K562 (cell line): ENCODE results near the gene SYNGR1. TPM values are rescaled to one million over a fixed set of nuclear protein-coding genes. Genes with fewer than 3 reads are reported as not detected.

Experiments used
- ATAC-seq: fragments of 200-7000 bp; cut with Tn5 transposase; 3 replicates; pipeline ENCODE4 v1.9.1; 2020; ENCODE audit warnings: moderate library complexity
- BruUV-seq: library from RNA; stranded (reverse); fragments of 400-500 nt; replicated peaks from 2 replicates; lab custom pipeline; 2021; lab: Mats Ljungman, UMichigan
- CTCF ChIA-PET: fragments of 300-600 bp; formaldehyde crosslinking; extraction: SDS; loops from one replicate; lab custom pipeline; 2021; ENCODE audit warnings: low intra/inter-chr PET ratio; lab: Yijun Ruan, JAX
- POLR2A ChIA-PET: fragments of 300-600, 350-650 bp; sonication (Branson Sonifier 250); formaldehyde crosslinking; extraction: SDS; loops from one replicate; lab custom pipeline; 2021; ENCODE audit warnings: antibody characterized with exemption, inconsistent platforms; lab: Yijun Ruan, JAX
- DNase-seq, 4 experiments: peaks; one replicate each; pipeline versions ENCODE4 v3.0.0 to v3.0.0-alpha.2; 2011 to 2018; ENCODE audit warnings: low spot score in 3 of 4, mixed read lengths in 3 of 4; ENCODE audit errors: extremely low read depth in 1 of 4
- FAIRE-seq: peaks from 2 replicates; lab custom pipeline; 2011; peaks lifted over from hg19 to GRCh38; lab: Jason Lieb, UNC
- H2AFZ ChIP-seq: 2 replicates; pipeline ENCODE4 v1.6.0; 2011; ENCODE audit warnings: low read depth, low read length, control low read depth, inconsistent platforms
- H3K27ac ChIP-seq: fragments of 200-600 bp; 3 replicates; pipeline ENCODE4 v1.8.0; 2011; ENCODE audit warnings: low read depth, mild to moderate bottlenecking, control low read depth, inconsistent platforms, low read length, moderate library complexity, mixed read lengths; ENCODE audit errors: extremely low read depth
- H3K27me3 ChIP-seq, 2 experiments: fragments of 300-600 bp in 1 of 2; 2 replicates in 1 of 2; 3 replicates in 1 of 2; pipeline versions ENCODE4 v1.6.0 to v1.8.0; 2011; ENCODE audit warnings: inconsistent platforms in 2 of 2, low read length in 2 of 2, mild to moderate bottlenecking in 1 of 2, mixed read lengths in 1 of 2, moderate library complexity in 1 of 2; ENCODE audit not compliant: control insufficient read depth in 2 of 2, insufficient read depth in 2 of 2
- H3K36me3 ChIP-seq: fragments of 300-600 bp; 3 replicates; pipeline ENCODE4 v1.8.0; 2011; ENCODE audit warnings: mild to moderate bottlenecking, low read length, inconsistent platforms; ENCODE audit not compliant: control insufficient read depth, insufficient read depth
- H3K4me1 ChIP-seq, 2 experiments: fragments of 200-600 bp in 1 of 2; replicated peaks in 1 of 2; 2 replicates in 1 of 2; 3 replicates in 1 of 2; pipeline versions ENCODE4 v1.5.1 to v1.8.0; 2011; ENCODE audit warnings: inconsistent platforms in 2 of 2, low read length in 2 of 2, mild to moderate bottlenecking in 1 of 2, mixed read lengths in 1 of 2, moderate library complexity in 1 of 2; ENCODE audit not compliant: control insufficient read depth in 2 of 2, insufficient read depth in 2 of 2
- H3K4me2 ChIP-seq: 2 replicates; pipeline ENCODE4 v1.6.1; 2011; ENCODE audit warnings: low read length, control low read depth, inconsistent platforms, mixed read lengths; ENCODE audit not compliant: insufficient read depth
- H3K4me3 ChIP-seq: fragments of 200-600 bp; sonication (generic), shearing (Covaris generic); 2 replicates; pipeline ENCODE4 v1.5.1; 2016; ENCODE audit warnings: control low read depth, inconsistent platforms
- H3K79me2 ChIP-seq: fragments of 200-600 bp; 3 replicates; pipeline ENCODE4 v1.8.0; 2011; ENCODE audit warnings: low read length, inconsistent platforms; ENCODE audit not compliant: control insufficient read depth, insufficient read depth
- H3K9ac ChIP-seq, 2 experiments: 2 replicates each; pipeline versions ENCODE4 v1.6.0 to v1.6.1; 2011; ENCODE audit warnings: low read depth in 2 of 2, low read length in 2 of 2, control low read depth in 1 of 2, inconsistent platforms in 1 of 2, mild to moderate bottlenecking in 1 of 2, mixed read lengths in 1 of 2; ENCODE audit not compliant: insufficient read depth in 1 of 2
- H3K9me1 ChIP-seq: one replicate; pipeline ENCODE4 v1.6.0; 2011; ENCODE audit warnings: inconsistent platforms, mild to moderate bottlenecking, low read length, moderate library complexity; ENCODE audit not compliant: control insufficient read depth, insufficient read depth
- H3K9me3 ChIP-seq: replicated peaks from 2 replicates; pipeline ENCODE4 v1.5.1; 2011; ENCODE audit warnings: low read depth, low read length, inconsistent platforms; ENCODE audit not compliant: control insufficient read depth, insufficient read depth
- H4K20me1 ChIP-seq: replicated peaks from 2 replicates; pipeline ENCODE4 v1.6.1; 2011; ENCODE audit warnings: low read length, inconsistent platforms, mixed read lengths; ENCODE audit not compliant: control insufficient read depth, insufficient read depth
- BCL6 ChIP-seq: fragments of 250-450 bp; sonication (Bioruptor Pico); IDR thresholded peaks from 2 replicates; pipeline ENCODE4 v1.4.0; 2020
- CREBBP ChIP-seq: IDR thresholded peaks from one replicate; pipeline ENCODE4 v1.6.1; 2012; ENCODE audit warnings: low read depth, mild to moderate bottlenecking, control low read depth, inconsistent platforms, low read length
- E2F3 ChIP-seq: fragments of 250-450 bp; sonication (Bioruptor Pico); IDR thresholded peaks from 2 replicates; pipeline ENCODE4 v1.4.0; 2020; ENCODE audit warnings: mild to moderate bottlenecking
- HBP1 ChIP-seq: fragments of 450-650 bp; formaldehyde crosslinking; IDR thresholded peaks from 2 replicates; pipeline ENCODE4 v1.4.0; 2022; ENCODE audit warnings: missing genetic modification characterization
- KHSRP ChIP-seq: fragments of 450-650 bp; IDR thresholded peaks from 2 replicates; pipeline ENCODE4 v1.6.1; 2017
- MEF2A ChIP-seq: IDR thresholded peaks from 2 replicates; pipeline ENCODE4 v1.6.1; 2011; ENCODE audit warnings: low read depth, mild to moderate bottlenecking, low read length, moderate library complexity; ENCODE audit not compliant: control insufficient read depth
- MIER1 ChIP-seq: fragments of 450-650 bp; IDR thresholded peaks from 2 replicates; pipeline ENCODE4 v1.6.1; 2016; ENCODE audit warnings: antibody characterized with exemption, mild to moderate bottlenecking, low read depth
- NR4A1 ChIP-seq, 2 experiments: fragments of 250-450 bp in 1 of 2; fragments of 450-650 bp in 1 of 2; sonication (Bioruptor Pico) in 1 of 2; IDR thresholded peaks; 2 replicates each; pipeline versions ENCODE4 v1.4.0 to v1.6.1; 2016 to 2020; ENCODE audit warnings: mild to moderate bottlenecking in 2 of 2, missing compliant biosample characterization in 1 of 2, missing genetic modification characterization in 1 of 2, moderate library complexity in 1 of 2
- POLR2G ChIP-seq: fragments of 200-400 bp; formaldehyde crosslinking; IDR thresholded peaks from 2 replicates; pipeline ENCODE4 v1.6.1; 2017; ENCODE audit warnings: low read depth, mild to moderate bottlenecking, antibody characterized with exemption, low read length, moderate library complexity
- RAD21 ChIP-seq, 2 experiments: fragments of 250-450 bp in 1 of 2; fragments of 450-650 bp in 1 of 2; sonication (Bioruptor Pico) in 1 of 2; formaldehyde crosslinking in 1 of 2; IDR thresholded peaks in 1 of 2; conservative IDR thresholded peaks in 1 of 2; 2 replicates each; pipeline versions ENCODE4 v1.4.0 to v1.8.0; 2020 to 2022; ENCODE audit warnings: mild to moderate bottlenecking in 2 of 2, moderate library complexity in 1 of 2
- SAP30 ChIP-seq: fragments of 200-600 bp; sonication (generic); IDR thresholded peaks from 2 replicates; pipeline ENCODE4 v1.6.1; 2012; ENCODE audit warnings: borderline replicate concordance, low read depth, mild to moderate bottlenecking, moderate library complexity, low read length, control low read depth, inconsistent platforms; ENCODE audit not compliant: insufficient read depth, poor library complexity, severe bottlenecking
- SIX5 ChIP-seq, 2 experiments: IDR thresholded peaks; 2 replicates each; pipeline ENCODE4 v1.6.1; 2011; ENCODE audit warnings: low read length in 2 of 2, borderline replicate concordance in 1 of 2, low read depth in 1 of 2, mild to moderate bottlenecking in 1 of 2, moderate library complexity in 1 of 2; ENCODE audit not compliant: insufficient read depth in 1 of 2
- STAG1 ChIP-seq: sonication (generic); formaldehyde crosslinking; IDR thresholded peaks from 2 replicates; pipeline ENCODE4 v1.5.0; 2020; ENCODE audit warnings: missing genetic modification reagents, borderline replicate concordance
- TSC22D4 ChIP-seq: fragments of 450-650 bp; IDR thresholded peaks from 2 replicates; pipeline ENCODE4 v1.6.1; 2016; ENCODE audit warnings: missing genetic modification characterization, missing biosample characterization, control low read depth
- ZBTB2 ChIP-seq: fragments of 450-650 bp; IDR thresholded peaks from 2 replicates; pipeline ENCODE4 v1.6.1; 2016; ENCODE audit warnings: antibody characterized with exemption
- ZNF121 ChIP-seq: sonication (generic); formaldehyde crosslinking; conservative IDR thresholded peaks from 2 replicates; pipeline ENCODE4 v1.8.0; 2022; ENCODE audit warnings: missing genetic modification reagents
- ZNF239 ChIP-seq: fragments of 250-450 bp; sonication (Bioruptor Pico); IDR thresholded peaks from 2 replicates; pipeline ENCODE4 v1.4.0; 2020; ENCODE audit warnings: mild to moderate bottlenecking
- ZNF76 ChIP-seq: fragments of 250-450 bp; sonication (Bioruptor Pico); IDR thresholded peaks from 2 replicates; pipeline ENCODE4 v1.4.0; 2020; ENCODE audit warnings: mild to moderate bottlenecking, moderate library complexity, borderline replicate concordance
- WGBS: fragments of 100-300 bp; shearing (Covaris generic); methylation state at CpG from one replicate; pipeline ENCODE4 v1.1.6; 2016; ENCODE audit warnings: low coverage, mixed read lengths; ENCODE audit not compliant: insufficient coverage; ENCODE audit errors: missing lambda C conversion rate; 5-methylcytosine and 5-hydroxymethylcytosine counted together
- in situ Hi-C: fragments of 300-500 bp; cut with MboI; formaldehyde crosslinking; loops from 4 replicates; pipeline ENCODE4 v1.15.0; 2018; ENCODE audit warnings: inconsistent platforms, mixed read lengths
- intact Hi-C: fragments of 100-400 bp; cut with micrococcal nuclease; formaldehyde crosslinking; loops from 2 replicates; pipeline ENCODE4 v1.14.2; 2022
- polyA plus RNA-seq, 8 experiments: library from polyadenylated mRNA; depleted of rRNA in 4 of 8; stranded (reverse) in 5 of 8; unstranded in 3 of 8; fragments of >200 nt; fragmentation: Nextera tagmentation in 2 of 8; fragmentation: Illumina TruSeq in 1 of 8; extraction: Ambion mirVana in 2 of 8; extraction: Trizol in 1 of 8; gene quantifications; 2 replicates each; pipeline versions ENCODE4 v1.2.1 to v1.2.3, GENCODE V29; 2011 to 2014; ENCODE audit warnings: inconsistent platforms in 1 of 8, missing spikeins in 1 of 8
- total RNA-seq, 7 experiments: library from RNA; depleted of rRNA in 6 of 7; stranded (reverse); fragments of >200 nt in 6 of 7; fragmentation: Illumina TruSeq in 2 of 7; extraction: Trizol in 2 of 7; gene quantifications; 2 replicates each; pipeline versions ENCODE4 v1.2.1 to v1.2.3, GENCODE V29; 2011 to 2021; ENCODE audit warnings: low replicate concordance in 1 of 7

Gene SYNGR1
- total and polyA plus RNA-seq, 9 of the 15 experiments (the other 6 are each of a cell fraction or from before 2014, with no cell fraction given): 1.8 to 15.9 (median 5.5) TPM

GRCh38 chr22:39419911-39420310 is 70.1 kb downstream of the SYNGR1 start:
- H4K20me1 ChIP-seq: no peaks in the 10 kb centered on the region
- TF ChIP-seq BCL6 (CRISPR knock-in tag) (no peak), TSC22D4 (no peak), MIER1 (no peak), E2F3 (CRISPR knock-in tag) (no peak), SIX5 (IDR thresholded peaks at IDR 0.05; ENCODE audit: borderline replicate concordance in 1 of 2, insufficient read depth in 1 of 2, low read depth in 1 of 2, low read length in 2 of 2) (no peak), MEF2A (no peak), ZBTB2 (no peak), KHSRP (no peak), HBP1 (CRISPR knock-in tag) (no peak), RAD21 (CRISPR knock-in tag; conservative IDR thresholded peaks at IDR 0.05 in 1 of 2, IDR thresholded peaks at IDR 0.05 in 1 of 2) (no peak), ZNF121 (CRISPR knock-in tag) (no peak), STAG1 (CRISPR knock-in tag) (no peak), SAP30 (no peak), NR4A1 (CRISPR knock-in tag; IDR thresholded peaks at IDR 0.05) (no peak), NR4A1 (tag; IDR thresholded peaks at IDR 0.05) (no peak), ZNF76 (CRISPR knock-in tag) (no peak), POLR2G (no peak), CREBBP (no peak), ZNF239 (no peak)
- H3K79me2 ChIP-seq: no peaks in the 10 kb centered on the region
- no peak overlapping the region for H2AFZ ChIP-seq
- H3K27ac ChIP-seq: no peak overlapping the region
- 83% methylated on average over 4 of the region's 5 CpGs for WGBS
- no peak overlapping the region for H3K9ac ChIP-seq
- no peak for DNase-seq
- intact Hi-C loops: no loop called here
- BruUV-seq: no TSS peak
- CTCF ChIA-PET: interaction anchor here (0.6 kb wide), 1 partner anchor 10 kb away, joined by 3 read pairs; no protein-coding TSS in a partner anchor
- ATAC-seq: no peak
- H3K27me3 ChIP-seq: no peaks in the 10 kb centered on the region
- in situ Hi-C loops: no loop called here
- peaks cover 3 to 9% of the 10 kb centered on the region in 2 experiments; a peak in 4 of 5 replicates for H3K4me1 ChIP-seq
- H3K36me3 ChIP-seq: peaks cover 75% of the 10 kb centered on the region; the same call in 2 of the 3 replicates
- no peaks in the 10 kb centered on the region for H3K9me1 ChIP-seq
- H3K9me3 ChIP-seq: no peaks in the 10 kb centered on the region
- no peak overlapping the region for H3K4me3 ChIP-seq
- no peak overlapping the region for H3K4me2 ChIP-seq
- POLR2A ChIA-PET: interaction anchor here (0.6 kb wide), 2 partner anchors 41 to 100 kb away, joined by 3 to 4 read pairs; no protein-coding TSS in a partner anchor
- no peak for FAIRE-seq
